SJSA1 (cell line): ENCODE measurements around the gene ERC1. TPM values are rescaled to one million over a fixed set of nuclear protein-coding genes. Genes with fewer than 3 reads are reported as not detected.
A peak's percentile ranks its signal among the peaks of the same experiment; 100 is the strongest.
"Not testable (repeated sequence)": the region's sequence is repeated elsewhere in the genome, so short reads cannot be mapped to it uniquely, and the experiment has no call there.

Experiments
- DNase-seq, 2 experiments: peaks; one replicate each; pipeline ENCODE4 v3.0.0-alpha.2; 2015 to 2020; ENCODE audit warnings: low spot score in 2 of 2, low read depth in 1 of 2
- H3K27ac ChIP-seq: fragments of 250-450 bp; sonication (Bioruptor Pico); 2 replicates; pipeline ENCODE4 v1.5.1; 2020; ENCODE audit warnings: mild to moderate bottlenecking, moderate library complexity
- H3K27me3 ChIP-seq: fragments of 250-450 bp; sonication (Bioruptor Pico); replicated peaks from 2 replicates; pipeline ENCODE4 v1.5.1; 2020; ENCODE audit warnings: mild to moderate bottlenecking, moderate library complexity
- H3K36me3 ChIP-seq: fragments of 250-450 bp; sonication (Bioruptor Pico); 2 replicates; pipeline ENCODE4 v1.5.1; 2020; ENCODE audit warnings: mild to moderate bottlenecking
- H3K4me1 ChIP-seq: fragments of 250-450 bp; sonication (Bioruptor Pico); replicated peaks from 2 replicates; pipeline ENCODE4 v1.6.1; 2021; ENCODE audit warnings: mild to moderate bottlenecking
- H3K4me3 ChIP-seq: fragments of 250-450 bp; sonication (Bioruptor Pico); 2 replicates; pipeline ENCODE4 v1.5.1; 2020; ENCODE audit warnings: mild to moderate bottlenecking
- H3K9me3 ChIP-seq: fragments of 250-450 bp; sonication (Bioruptor Pico); replicated peaks from 2 replicates; pipeline ENCODE4 v1.5.1; 2020; ENCODE audit warnings: mild to moderate bottlenecking
- total RNA-seq: library from RNA; depleted of rRNA; stranded (reverse); fragments of >200 nt; shearing (Covaris generic); gene quantifications from 2 replicates; pipeline ENCODE4 v1.2.3, GENCODE V29; 2014

ERC1 gene
- total RNA-seq, 1 experiment from 2014 or later, result 19.7 TPM

DNA sequence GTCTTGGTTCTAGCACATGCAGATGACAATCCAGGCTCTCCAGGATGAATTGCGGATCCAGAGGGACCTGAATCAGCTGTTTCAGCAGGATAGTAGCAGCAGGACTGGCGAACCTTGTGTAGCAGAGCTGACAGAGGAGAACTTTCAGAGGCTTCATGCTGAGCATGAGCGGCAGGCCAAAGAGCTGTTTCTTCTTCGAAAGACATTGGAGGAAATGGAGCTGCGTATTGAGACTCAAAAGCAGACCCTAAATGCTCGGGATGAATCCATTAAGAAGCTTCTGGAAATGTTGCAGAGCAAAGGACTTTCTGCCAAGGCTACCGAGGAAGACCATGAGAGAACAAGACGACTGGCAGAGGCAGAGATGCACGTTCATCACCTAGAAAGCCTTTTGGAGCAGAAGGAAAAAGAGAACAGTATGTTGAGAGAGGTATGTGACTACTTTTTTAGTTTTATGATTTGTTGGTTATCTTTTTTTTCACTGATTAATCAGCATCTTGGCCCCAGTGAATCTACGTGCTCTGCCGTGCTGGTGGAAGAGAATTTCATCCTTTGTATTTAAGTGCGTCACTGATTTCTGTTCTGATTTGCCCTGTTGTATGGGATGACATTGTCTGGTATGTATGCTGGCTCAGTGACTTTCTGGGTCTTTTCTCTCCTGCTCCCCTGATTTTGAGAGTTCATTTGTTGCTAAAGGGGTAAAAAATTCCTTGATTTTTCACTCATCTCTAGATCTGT is 92.3 kb downstream of the ERC1 start:
- Histone ChIP-seq H3K27me3 (no peaks in the 10 kb centered on the region), H3K27ac (no peak overlapping the region)

GRCh38 chr12:1083889-1084262 is 92.9 kb downstream of the ERC1 start:
- no peak for DNase-seq
- Histone ChIP-seq H3K4me3 (no peak overlapping the region), H3K4me1 (no peaks in the 10 kb centered on the region), H3K36me3 (peaks cover 4% of the 10 kb centered on the region; the same call in 1 of the 2 replicates), H3K27me3 (no peaks in the 10 kb centered on the region), H3K27ac (no peak overlapping the region), H3K9me3 (no peaks in the 10 kb centered on the region)

More for the DNA sequence above, 92.3 kb downstream of the ERC1 start:
- no peak for DNase-seq
- H3K36me3 ChIP-seq, result peaks cover 4% of the 10 kb centered on the region; the same call in 1 of the 2 replicates
- H3K4me1 ChIP-seq, result no peaks in the 10 kb centered on the region
- H3K4me3 ChIP-seq, result no peak overlapping the region
- no peaks in the 10 kb centered on the region for H3K9me3 ChIP-seq

DNA sequence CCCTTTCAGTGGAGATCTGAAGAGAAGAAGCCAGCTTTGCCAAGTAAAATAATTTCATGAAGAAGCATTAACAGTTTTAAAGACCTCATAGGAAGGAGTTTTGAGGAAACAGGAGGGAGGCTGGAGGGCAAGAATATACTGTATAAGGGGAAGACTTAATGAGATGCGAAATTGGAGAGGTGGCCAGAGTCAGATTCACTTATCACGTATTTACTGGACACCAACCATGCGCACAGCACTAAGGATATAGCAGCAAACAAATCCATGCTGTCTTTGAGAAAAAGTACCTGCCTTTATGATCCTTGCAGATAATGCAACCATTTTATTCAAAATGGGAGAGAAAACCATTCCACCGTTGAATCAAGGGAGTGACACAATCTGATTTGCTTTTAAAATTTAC is 100.3 kb downstream of the ERC1 start:
- no peaks in the 10 kb centered on the region for H3K27me3 ChIP-seq
- no peaks in the 10 kb centered on the region for H3K4me1 ChIP-seq
- H3K36me3 ChIP-seq, result no peaks in the 10 kb centered on the region
- H3K9me3 ChIP-seq, result no peaks in the 10 kb centered on the region
- no peak overlapping the region for H3K27ac ChIP-seq
- DNase-seq, result no peak
- H3K4me3 ChIP-seq, result no peak overlapping the region

DNA sequence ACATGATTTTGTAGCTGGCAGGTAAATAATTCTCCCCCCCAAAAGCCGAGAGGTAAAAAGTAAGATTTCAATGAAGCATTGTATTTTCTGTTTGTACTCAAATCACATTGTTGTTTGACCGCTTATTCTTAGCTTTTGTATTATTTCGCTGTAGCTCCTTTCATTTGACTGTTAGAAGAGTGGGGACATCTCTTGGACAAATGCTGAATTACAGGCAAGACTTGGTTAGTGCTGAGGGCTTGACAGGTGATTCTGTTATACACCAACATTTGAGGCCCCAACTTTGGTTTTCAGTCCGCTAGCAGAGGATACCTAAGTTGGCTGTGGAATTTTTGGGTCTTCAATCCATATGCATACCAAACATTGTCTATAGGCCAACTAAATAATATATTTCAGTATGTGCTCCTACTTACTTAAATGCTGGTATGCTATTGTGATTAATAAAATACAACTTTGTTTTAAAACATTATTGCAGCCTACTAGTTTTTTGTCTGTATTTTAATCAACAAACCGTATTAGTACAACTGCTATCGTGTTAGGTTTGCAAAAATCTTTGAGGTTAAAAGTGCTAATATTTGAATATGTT is 102.2 kb downstream of the ERC1 start:
- Histone ChIP-seq H3K27me3 (no peaks in the 10 kb centered on the region), H3K27ac (no peak overlapping the region), H3K4me1 (no peaks in the 10 kb centered on the region), H3K36me3 (no peaks in the 10 kb centered on the region), H3K9me3 (no peaks in the 10 kb centered on the region), H3K4me3 (no peak overlapping the region)
- DNase-seq, result peak in 1 of 2 experiments; percentile 70

DNA sequence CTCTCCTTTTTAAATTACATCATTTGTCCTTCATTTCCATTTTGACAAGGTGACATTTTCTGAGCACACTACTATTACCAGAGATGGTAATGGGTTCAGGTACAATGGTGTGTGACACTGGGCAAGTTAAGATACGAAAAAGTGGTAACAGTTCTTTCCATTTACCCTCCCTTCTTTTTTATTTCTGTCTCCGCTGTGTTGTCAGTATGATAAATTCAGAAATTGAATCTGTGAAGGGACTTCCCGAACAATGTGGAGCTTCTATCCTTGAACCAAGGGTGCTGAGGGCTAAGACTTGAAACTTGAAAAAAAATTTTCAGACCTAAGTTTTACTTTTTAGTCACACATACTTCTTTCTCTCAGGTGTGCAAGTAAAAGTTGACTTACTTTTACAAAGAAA is 103.7 kb downstream of the ERC1 start:
- peaks cover 4% of the 10 kb centered on the region for H3K4me1 ChIP-seq
- H3K36me3 ChIP-seq, result no peaks in the 10 kb centered on the region
- no peaks in the 10 kb centered on the region for H3K27me3 ChIP-seq
- DNase-seq, result no peak
- H3K27ac ChIP-seq, result no peak overlapping the region
- no peak overlapping the region for H3K4me3 ChIP-seq
- no peaks in the 10 kb centered on the region for H3K9me3 ChIP-seq

- Histone ChIP-seq H3K27ac (no peak overlapping the region), H3K9me3 (no peaks in the 10 kb centered on the region), H3K4me3 (no peak overlapping the region), H3K4me1 (peaks cover 4% of the 10 kb centered on the region), H3K27me3 (no peaks in the 10 kb centered on the region), H3K36me3 (no peaks in the 10 kb centered on the region)
- no peak for DNase-seq
Observed at GRCh38 chr12:1099158-1099557, 108.1 kb downstream of the ERC1 start.

- H3K4me1 ChIP-seq, DNase-seq, H3K36me3 ChIP-seq, H3K27me3 ChIP-seq, H3K27ac ChIP-seq, H3K9me3 ChIP-seq, H3K4me3 ChIP-seq: not testable (repeated sequence)
Observed at GRCh38 chr12:1099618-1100017, 108.6 kb downstream of the ERC1 start.

DNA sequence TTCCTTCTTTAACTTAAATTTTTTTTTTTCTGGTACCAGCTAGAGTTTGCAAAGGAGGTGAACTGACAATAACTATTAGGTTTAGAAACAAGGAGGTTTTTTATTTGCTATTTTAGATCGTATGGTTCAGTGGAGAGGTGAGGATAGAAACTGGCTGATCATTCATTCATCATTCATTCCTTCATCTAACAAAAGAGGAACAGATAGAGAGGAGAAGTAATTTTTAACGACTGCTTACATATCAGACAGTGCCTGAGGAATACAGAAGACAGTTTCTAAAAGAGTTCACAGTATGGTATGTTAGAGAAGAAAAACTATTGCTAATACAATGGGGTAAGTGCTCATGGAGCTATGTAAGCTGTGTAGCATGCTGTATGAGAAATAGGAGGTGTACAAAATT is 111.1 kb downstream of the ERC1 start:
- no peaks in the 10 kb centered on the region for H3K36me3 ChIP-seq
- H3K4me1 ChIP-seq, result peaks cover 4% of the 10 kb centered on the region
- H3K9me3 ChIP-seq, result no peaks in the 10 kb centered on the region
- H3K4me3 ChIP-seq, result no peak overlapping the region
- DNase-seq, result no peak
- H3K27ac ChIP-seq, result no peak overlapping the region
- H3K27me3 ChIP-seq, result no peaks in the 10 kb centered on the region

- Histone ChIP-seq H3K4me1 (peaks cover 4% of the 10 kb centered on the region), H3K27ac (no peak overlapping the region), H3K9me3 (no peaks in the 10 kb centered on the region)
Observed at GRCh38 chr12:1102791-1103450, 111.9 kb downstream of the ERC1 start.

DNA sequence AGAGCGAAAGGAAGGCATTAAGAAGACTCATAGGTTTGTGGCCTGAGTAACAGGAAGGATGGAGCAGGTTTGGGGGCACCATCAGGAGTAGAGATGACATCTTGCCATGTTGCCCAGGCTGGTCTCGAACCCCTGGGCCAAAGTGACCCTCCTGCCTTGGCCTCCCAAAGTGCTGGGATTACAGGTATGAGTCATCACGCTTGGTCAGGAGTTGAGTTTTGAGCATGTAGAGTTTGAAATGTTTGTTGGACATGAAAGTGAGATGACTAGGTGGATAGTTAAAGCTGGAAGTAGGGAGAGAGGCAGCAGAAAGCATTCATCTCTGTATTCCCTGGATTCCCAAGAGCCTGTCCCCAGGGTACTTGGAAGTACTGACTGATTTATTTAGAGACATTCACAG is 112.6 kb downstream of the ERC1 start:
- Histone ChIP-seq H3K27me3 (no peaks in the 10 kb centered on the region), H3K27ac (no peak overlapping the region), H3K9me3 (no peaks in the 10 kb centered on the region), H3K36me3 (no peaks in the 10 kb centered on the region), H3K4me1 (peaks cover 2% of the 10 kb centered on the region), H3K4me3 (no peak overlapping the region)
- DNase-seq, result no peak

More at GRCh38 chr12:1102791-1103450, 111.9 kb downstream of the ERC1 start:
- H3K4me3 ChIP-seq, result no peak overlapping the region
- no peaks in the 10 kb centered on the region for H3K27me3 ChIP-seq
- no peaks in the 10 kb centered on the region for H3K36me3 ChIP-seq
- no peak for DNase-seq

- no peaks in the 10 kb centered on the region for H3K36me3 ChIP-seq
- H3K4me3 ChIP-seq, result no peak overlapping the region
- no peaks in the 10 kb centered on the region for H3K4me1 ChIP-seq
- H3K9me3 ChIP-seq, result no peaks in the 10 kb centered on the region
- no peak overlapping the region for H3K27ac ChIP-seq
- DNase-seq, result no peak
- H3K27me3 ChIP-seq, result no peaks in the 10 kb centered on the region
Observed at GRCh38 chr12:1104088-1104800, 113.2 kb downstream of the ERC1 start.

DNA sequence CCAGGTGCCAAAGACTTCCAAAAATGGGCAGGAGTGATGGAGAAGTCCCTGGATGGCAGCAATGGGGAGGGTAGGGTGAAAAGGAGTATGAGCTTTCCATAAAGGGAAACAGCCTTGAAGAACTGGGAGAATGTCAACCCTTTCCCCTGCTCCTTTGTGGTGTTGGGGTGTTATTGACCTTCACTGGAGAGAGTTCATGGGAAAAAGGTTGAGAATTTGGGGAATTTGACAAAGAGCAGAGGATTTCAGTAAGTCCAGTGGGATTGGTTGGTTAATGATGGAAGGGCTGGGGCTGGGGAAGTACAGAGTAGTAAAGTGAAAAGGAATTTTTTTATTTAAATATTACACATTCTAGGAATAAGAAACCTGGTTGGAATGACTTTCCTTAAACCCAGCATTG is 116.6 kb downstream of the ERC1 start:
- H3K9me3 ChIP-seq, result no peaks in the 10 kb centered on the region
- H3K4me3 ChIP-seq, result no peak overlapping the region
- no peak overlapping the region for H3K27ac ChIP-seq
- H3K36me3 ChIP-seq, result peaks cover 23% of the 10 kb centered on the region
- no peaks in the 10 kb centered on the region for H3K4me1 ChIP-seq
- H3K27me3 ChIP-seq, result no peaks in the 10 kb centered on the region
- no peak for DNase-seq

GRCh38 chr12:1108276-1108675 is 117.3 kb downstream of the ERC1 start:
- no peaks in the 10 kb centered on the region for H3K27me3 ChIP-seq
- H3K36me3 ChIP-seq, result peaks cover 23% of the 10 kb centered on the region
- H3K4me1 ChIP-seq, result no peaks in the 10 kb centered on the region
- no peak for DNase-seq
- no peaks in the 10 kb centered on the region for H3K9me3 ChIP-seq
- no peak overlapping the region for H3K4me3 ChIP-seq
- H3K27ac ChIP-seq, result no peak overlapping the region
